Right lobe of liver (tissue), 4 donors: Measurements from ENCODE around the gene PAX3.

Source experiments
- POLR2A ChIP-seq: fragments of 450-650 bp; IDR thresholded peaks from one replicate; pipeline ENCODE4 v1.6.1; 2017; ENCODE audit warnings: antibody characterized with exemption, mild to moderate bottlenecking
- TF ChIP-seq, protein P1 (sequence below), 4 donors: fragments of 200-600 bp in 3 of 4; fragments of 450-650 bp in 1 of 4; IDR thresholded peaks; one replicate each; pipeline versions ENCODE4 v1.5.1 to v1.8.0; 2016 to 2022; ENCODE audit warnings: antibody characterized with exemption in 4 of 4, mild to moderate bottlenecking in 2 of 4
- donor health status: DM: no; HTN: no; CAD: no.
- donor health status: DM: no; HTN: no; CAD: no.
- donor health status: DM: no; HTN: yes; CAD: no.

DNA sequence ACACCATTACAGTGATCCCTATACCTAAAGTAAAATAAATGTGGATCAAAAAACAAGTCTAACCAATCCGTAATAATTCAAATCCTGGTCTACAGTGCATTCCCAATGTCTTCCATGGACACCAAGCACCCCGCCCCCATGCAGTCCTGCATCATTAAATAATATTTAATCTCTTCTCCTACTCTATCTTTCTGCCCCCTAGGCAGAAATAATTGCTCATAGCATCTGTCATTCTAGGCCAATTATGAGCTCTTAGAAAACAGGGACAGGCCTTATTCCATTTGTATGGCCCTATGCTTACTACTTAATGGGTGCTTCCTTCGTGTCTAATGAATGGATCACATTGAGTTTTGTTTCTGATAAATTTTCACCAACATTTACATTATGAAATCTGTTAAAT lies 66.4 kb downstream of the PAX3 start:
- no peak for TF ChIP-seq POLR2A
- TF ChIP-seq, protein P1, sequence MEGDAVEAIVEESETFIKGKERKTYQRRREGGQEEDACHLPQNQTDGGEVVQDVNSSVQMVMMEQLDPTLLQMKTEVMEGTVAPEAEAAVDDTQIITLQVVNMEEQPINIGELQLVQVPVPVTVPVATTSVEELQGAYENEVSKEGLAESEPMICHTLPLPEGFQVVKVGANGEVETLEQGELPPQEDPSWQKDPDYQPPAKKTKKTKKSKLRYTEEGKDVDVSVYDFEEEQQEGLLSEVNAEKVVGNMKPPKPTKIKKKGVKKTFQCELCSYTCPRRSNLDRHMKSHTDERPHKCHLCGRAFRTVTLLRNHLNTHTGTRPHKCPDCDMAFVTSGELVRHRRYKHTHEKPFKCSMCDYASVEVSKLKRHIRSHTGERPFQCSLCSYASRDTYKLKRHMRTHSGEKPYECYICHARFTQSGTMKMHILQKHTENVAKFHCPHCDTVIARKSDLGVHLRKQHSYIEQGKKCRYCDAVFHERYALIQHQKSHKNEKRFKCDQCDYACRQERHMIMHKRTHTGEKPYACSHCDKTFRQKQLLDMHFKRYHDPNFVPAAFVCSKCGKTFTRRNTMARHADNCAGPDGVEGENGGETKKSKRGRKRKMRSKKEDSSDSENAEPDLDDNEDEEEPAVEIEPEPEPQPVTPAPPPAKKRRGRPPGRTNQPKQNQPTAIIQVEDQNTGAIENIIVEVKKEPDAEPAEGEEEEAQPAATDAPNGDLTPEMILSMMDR (IDR thresholded peaks at IDR 0.05): no peak
